Measurements from ENCODE around the gene DNAJC5G. TPM values are rescaled to one million over a fixed set of nuclear protein-coding genes. Genes with fewer than 3 reads are reported as not detected.
A peak's percentile ranks its signal among the peaks of the same experiment; 100 is the strongest.

DNAJC5G gene
- total RNA-seq, 2 experiments from 2014 or later = not detected

DNA sequence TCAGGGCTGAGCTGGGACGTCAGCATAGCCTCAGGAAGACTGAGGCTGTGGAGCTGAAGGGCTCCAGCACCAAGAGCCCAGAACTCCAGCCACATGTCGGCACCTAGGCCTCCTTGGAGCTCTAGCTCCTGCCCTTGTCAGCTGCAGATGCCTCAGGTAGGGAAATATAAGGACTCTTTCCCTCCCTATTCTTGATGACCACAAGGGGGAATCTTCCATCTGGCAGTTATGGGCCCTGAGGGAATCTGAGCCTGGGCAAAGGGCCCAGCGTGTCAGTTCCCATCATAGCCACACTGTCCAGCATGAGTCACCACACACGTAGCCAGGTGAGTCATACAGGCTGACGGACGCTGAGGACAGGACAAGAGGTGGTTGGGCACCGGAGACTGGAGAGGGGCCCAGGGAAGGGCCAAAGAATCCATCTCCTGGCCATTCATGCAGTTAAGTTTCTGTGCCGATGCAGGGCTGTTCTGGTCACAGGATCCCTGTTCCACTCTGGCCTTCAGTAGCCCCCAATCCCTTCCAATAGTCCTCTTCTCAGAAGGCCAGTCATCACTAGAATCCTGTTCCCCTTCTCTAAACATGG is 45.8 kb downstream of the DNAJC5G start:
- intact Hi-C loops (cut with micrococcal nuclease) = no loop called here
- H3K4me3 Mint-ChIP-seq = no peak overlapping the region

DNA sequence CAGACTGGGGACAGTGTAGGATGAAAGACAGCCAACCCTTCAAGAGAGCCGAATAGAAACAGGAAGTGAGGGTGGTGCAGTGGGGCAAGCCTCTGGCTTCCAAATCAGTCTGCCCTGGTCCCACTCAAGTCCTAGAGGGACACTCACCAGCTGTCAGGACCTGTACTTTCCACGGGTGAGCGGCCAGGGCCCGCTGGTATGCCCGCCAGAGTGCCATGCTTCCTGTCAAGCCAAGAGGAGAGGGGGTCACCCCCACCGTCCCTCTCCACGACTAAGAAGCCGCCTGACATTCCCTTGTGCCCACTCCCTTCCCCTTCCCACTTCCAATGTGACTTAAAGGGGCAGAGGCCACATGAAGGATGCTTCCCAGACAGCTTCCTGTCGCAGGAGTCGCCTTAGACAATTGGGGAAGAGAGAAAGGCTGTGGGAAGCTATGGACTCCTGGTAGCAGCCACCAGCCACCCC is 47.1 kb downstream of the DNAJC5G start:
- no peak for DNase-seq
- H3K36me3 Mint-ChIP-seq (ENCODE audit: low read depth) = peaks cover 19% of the 10 kb centered on the region
- CTCF ChIA-PET = interaction anchor here (0.6 to 2.3 kb wide), 5 partner anchors 19 to 360 kb away, joined by 3 to 13 read pairs (median 4); no protein-coding TSS in a partner anchor
- H3K9me3 Mint-ChIP-seq = no peaks in the 10 kb centered on the region
- no peaks in the 10 kb centered on the region for H3K27me3 Mint-ChIP-seq (ENCODE audit: low read depth)
- intact Hi-C loops (cut with micrococcal nuclease) = loop anchor here (1.0 to 2.0 kb wide), 3 partner anchors 106 to 361 kb away; partner anchors contain the start of genes IFT172 and NRBP1
- H3K4me1 Mint-ChIP-seq (ENCODE audit: low read depth) = peaks cover 14% of the 10 kb centered on the region
- peak overlapping the region; percentile 85 for H3K27ac Mint-ChIP-seq
- peak overlapping the region; percentile 84 for H3K4me3 Mint-ChIP-seq

More for the DNA sequence above, 45.8 kb downstream of the DNAJC5G start:
- Mint-ChIP-seq H3K9me3 (no peaks in the 10 kb centered on the region), H3K4me1 (ENCODE audit: low read depth) (peaks cover 14% of the 10 kb centered on the region), H3K36me3 (ENCODE audit: low read depth) (peaks cover 11% of the 10 kb centered on the region), H3K27me3 (ENCODE audit: low read depth) (no peaks in the 10 kb centered on the region), H3K27ac (no peak overlapping the region)
- no peak for DNase-seq
- CTCF ChIA-PET = interaction anchor here (0.6 to 1.2 kb wide), 2 partner anchors 18 to 175 kb away, joined by 4 to 7 read pairs; no protein-coding TSS in a partner anchor

DNA sequence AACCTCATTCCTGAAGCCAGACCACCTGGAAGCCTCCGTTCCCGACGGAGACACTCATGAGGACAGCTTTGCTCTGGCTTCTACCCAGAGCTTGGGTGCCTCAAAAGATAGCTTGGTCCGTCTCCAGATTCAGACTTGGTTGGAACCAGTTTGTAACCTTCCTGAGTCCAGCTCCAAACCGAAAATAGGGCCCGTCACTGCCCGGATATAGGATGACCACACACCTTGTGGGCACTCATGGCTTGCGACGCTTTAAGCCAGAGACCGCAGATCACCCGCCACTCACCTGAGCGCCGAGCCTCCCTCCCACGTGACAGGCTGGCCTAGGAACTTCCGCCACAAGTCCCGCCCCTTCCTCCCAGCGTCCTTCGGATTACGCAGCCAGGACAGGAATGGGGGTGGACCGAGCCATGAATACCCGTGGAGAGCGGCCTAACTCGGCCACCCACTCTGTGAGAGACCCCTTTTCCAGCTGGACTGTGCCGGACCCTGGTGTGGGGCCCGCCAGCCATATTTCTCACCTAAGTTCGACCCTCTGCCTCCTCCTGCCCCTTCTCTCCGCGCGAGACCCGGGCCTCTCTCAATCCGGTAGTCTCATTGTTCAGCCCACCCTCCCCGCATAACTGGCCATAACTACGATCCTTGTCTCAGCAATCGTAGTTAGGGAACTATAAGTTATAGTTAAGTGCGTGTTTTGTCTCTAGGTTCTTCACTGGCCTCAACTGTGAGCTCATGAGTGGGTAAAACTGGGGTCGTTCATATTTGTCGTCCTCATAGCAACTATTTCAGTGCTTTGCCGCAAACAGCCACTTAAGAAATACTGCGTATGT is 47.7 kb downstream of the DNAJC5G start, which contains the start of gene MPV17:
TSS of gene MPV17 (minus strand) at position 332 of the 830 bp plus-strand sequence. CDS start 580 bp downstream, outside the sequence.
- peak within 1 kb of the TSS; percentile 85 for H3K27ac Mint-ChIP-seq
- H3K9me3 Mint-ChIP-seq = no peaks in the 10 kb centered on the region
- CTCF ChIA-PET = interaction anchor here (0.6 to 2.3 kb wide), 6 partner anchors 12 to 359 kb away, joined by 3 to 13 read pairs (median 4); no protein-coding TSS in a partner anchor

DNA sequence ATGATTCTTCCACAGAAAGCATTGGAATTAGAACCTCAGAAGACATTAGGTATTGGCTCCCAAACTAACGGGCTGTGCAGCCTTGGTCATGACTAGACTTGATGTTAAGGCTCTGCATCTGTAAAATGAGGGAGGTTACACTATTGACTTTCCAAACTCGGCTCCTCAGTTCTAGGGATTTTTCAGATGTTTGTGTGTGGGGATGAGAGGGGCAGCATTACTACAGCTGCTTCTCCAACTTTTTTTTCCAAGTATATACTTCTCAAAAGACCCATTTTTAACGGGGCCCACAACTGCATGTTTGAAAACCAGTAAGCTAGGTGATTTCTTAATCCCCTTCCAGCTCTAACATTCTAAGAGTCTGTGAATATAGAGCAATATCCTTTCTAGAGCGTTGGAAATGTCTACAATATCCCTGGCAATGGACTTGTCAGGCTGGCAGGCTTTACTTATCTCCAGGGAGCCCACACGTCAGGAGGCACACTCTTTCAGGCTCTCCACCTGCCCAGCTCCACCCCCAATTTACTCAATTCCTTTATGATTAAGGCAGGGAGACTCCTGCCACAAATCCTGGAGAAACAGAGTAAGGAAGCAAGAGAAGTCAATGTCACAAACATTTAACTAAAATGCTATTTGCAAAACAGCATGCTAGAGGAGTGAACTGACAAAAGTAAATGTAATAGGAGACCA is 48.5 kb downstream of the DNAJC5G start:
- Mint-ChIP-seq H3K4me1 (ENCODE audit: low read depth) (peaks cover 14% of the 10 kb centered on the region), H3K4me3 (peak overlapping the region; percentile 84), H3K36me3 (ENCODE audit: low read depth) (peaks cover 25% of the 10 kb centered on the region), H3K27ac (peak overlapping the region; percentile 85), H3K27me3 (ENCODE audit: low read depth) (no peaks in the 10 kb centered on the region), H3K9me3 (no peaks in the 10 kb centered on the region)
- intact Hi-C loops (cut with micrococcal nuclease) = loop anchor here (1.0 to 2.0 kb wide), 4 partner anchors 33 to 340 kb away; partner anchors contain the start of genes EIF2B4, GTF3C2, NRBP1 and SLC4A1AP
- CTCF ChIA-PET = interaction anchor here (0.6 to 2.3 kb wide), 5 partner anchors 11 to 107 kb away, joined by 3 to 13 read pairs (median 3); no protein-coding TSS in a partner anchor
- DNase-seq = no peak

More for the DNA sequence above, 47.7 kb downstream of the DNAJC5G start, which contains the start of gene MPV17:
- peak; percentile 95 for DNase-seq
- peaks cover 14% of the 10 kb centered on the region for H3K4me1 Mint-ChIP-seq (ENCODE audit: low read depth)
- peak within 1 kb of the TSS; percentile 84 for H3K4me3 Mint-ChIP-seq
- H3K27me3 Mint-ChIP-seq (ENCODE audit: low read depth) = no peaks in the 10 kb centered on the region
- intact Hi-C loops (cut with micrococcal nuclease) = loop anchor here (1.0 to 2.0 kb wide), 6 partner anchors 33 to 360 kb away; partner anchors contain the start of genes EIF2B4, GTF3C2, IFT172 and NRBP1
- peaks cover 20% of the 10 kb centered on the region for H3K36me3 Mint-ChIP-seq (ENCODE audit: low read depth)

GRCh38 chr2:27324720-27325119 is 49.5 kb downstream of the DNAJC5G start:
- H3K4me3 Mint-ChIP-seq = peak overlapping the region; percentile 46
- H3K27ac Mint-ChIP-seq = peak overlapping the region; percentile 22
- no peaks in the 10 kb centered on the region for H3K27me3 Mint-ChIP-seq (ENCODE audit: low read depth)
- H3K36me3 Mint-ChIP-seq (ENCODE audit: low read depth) = peaks cover 28% of the 10 kb centered on the region
- H3K9me3 Mint-ChIP-seq = no peaks in the 10 kb centered on the region
- peaks cover 14% of the 10 kb centered on the region for H3K4me1 Mint-ChIP-seq (ENCODE audit: low read depth)
- DNase-seq = no peak
- CTCF ChIA-PET = interaction anchor here (1.2 kb wide), 1 partner anchor 37 kb away, joined by 3 read pairs; no protein-coding TSS in a partner anchor
- intact Hi-C loops (cut with micrococcal nuclease) = no loop called here

Other genes starting within 250 kb of the DNAJC5G start
- gene TMEM214, start 242.5 kb upstream of the DNAJC5G start, total RNA-seq = 10 to 100 TPM; 38.3 to 41.3 TPM
- gene AGBL5, start 223.8 kb upstream of the DNAJC5G start, total RNA-seq = 10 to 100 TPM; 19.1 to 19.7 TPM
- 100 to 1,000 TPM; 257 to 282 TPM for gene OST4, start 203.8 kb upstream of the DNAJC5G start, total RNA-seq
- gene EMILIN1, start 196.8 kb upstream of the DNAJC5G start, total RNA-seq = under 1 TPM; 0.15 to 0.29 TPM
- gene KHK, start 188.7 kb upstream of the DNAJC5G start, total RNA-seq = 10 to 100 TPM in 1 of 2 experiments, 1 to 10 TPM in 1; 9.5 to 10.2 TPM
- gene CGREF1, start 156.3 kb upstream of the DNAJC5G start, total RNA-seq = 1 to 10 TPM; 5.8 to 6.6 TPM
- gene ABHD1, start 151.6 kb upstream of the DNAJC5G start, total RNA-seq = under 1 TPM; 0.17 to 0.19 TPM
- gene PREB, start 140.8 kb upstream of the DNAJC5G start, total RNA-seq = 10 to 100 TPM; 45.2 to 49.5 TPM
- gene PRR30, start 136.0 kb upstream of the DNAJC5G start, total RNA-seq = not detected
- gene TCF23, start 126.4 kb upstream of the DNAJC5G start, total RNA-seq = not detected
- gene ATRAID, start 63.4 kb upstream of the DNAJC5G start, total RNA-seq = 10 to 100 TPM; 80.5 to 80.8 TPM
- gene SLC5A6, start 63.2 kb upstream of the DNAJC5G start, total RNA-seq = 10 to 100 TPM; 22.6 to 24.8 TPM
- gene CAD, start 58.1 kb upstream of the DNAJC5G start, total RNA-seq = 100 to 1,000 TPM; 109 to 112 TPM
- gene SLC30A3, start 12.4 kb upstream of the DNAJC5G start, total RNA-seq = under 1 TPM; 0.55 to 0.67 TPM
- not detected for gene TRIM54, start 7.0 kb downstream of the DNAJC5G start, total RNA-seq
- under 1 TPM; 0.45 to 0.89 TPM for gene UCN, start 33.0 kb downstream of the DNAJC5G start, total RNA-seq
- gene MPV17, start 47.7 kb downstream of the DNAJC5G start, total RNA-seq = 10 to 100 TPM; 80.2 to 82.3 TPM
- 10 to 100 TPM; 62.9 to 72.3 TPM for gene GTF3C2, start 81.3 kb downstream of the DNAJC5G start, total RNA-seq
- gene EIF2B4, start 94.9 kb downstream of the DNAJC5G start, total RNA-seq = 10 to 100 TPM; 24.4 to 25.2 TPM
- gene SNX17, start 95.2 kb downstream of the DNAJC5G start, total RNA-seq = 10 to 100 TPM; 68.5 to 75.5 TPM
- gene ZNF513, start 105.3 kb downstream of the DNAJC5G start, total RNA-seq = 1 to 10 TPM; 4.9 to 5.2 TPM
- gene PPM1G, start 134.2 kb downstream of the DNAJC5G start, total RNA-seq = 100 to 1,000 TPM in 1 of 2 experiments, 10 to 100 TPM in 1; 92.3 to 101 TPM
- gene NRBP1, start 153.2 kb downstream of the DNAJC5G start, total RNA-seq = 10 to 100 TPM; 60.0 to 63.3 TPM
- 1 to 10 TPM; 5.0 to 6.7 TPM for gene KRTCAP3, start 166.9 kb downstream of the DNAJC5G start, total RNA-seq
- gene IFT172, start 214.3 kb downstream of the DNAJC5G start, total RNA-seq = 10 to 100 TPM in 1 of 2 experiments, 1 to 10 TPM in 1; 9.2 to 12.7 TPM
- not detected for gene FNDC4, start 219.8 kb downstream of the DNAJC5G start, total RNA-seq
- gene GCKR, start 221.4 kb downstream of the DNAJC5G start, total RNA-seq = not detected